CD4-positive, alpha-beta T cell (primary cell): ENCODE data around the gene BAZ1B. TPM values are rescaled to one million over a fixed set of nuclear protein-coding genes. Genes with fewer than 3 reads are reported as not detected.

ENCODE experiments used
- ATAC-seq: fragments of 200-7000 bp; cut with Tn5 transposase; one replicate; pipeline ENCODE4 v1.10.0; 2022; ENCODE audit warnings: mild to moderate bottlenecking; ENCODE audit not compliant: poor library complexity
- CTCF ChIA-PET: fragments of 350-600 bp; sonication (Branson Sonifier 250); formaldehyde crosslinking; loops from one replicate; lab custom pipeline; 2021; ENCODE audit warnings: antibody characterized with exemption, inconsistent platforms; lab: Charles Lee
- POLR2A ChIA-PET: fragments of 350-600 bp; sonication (Branson Sonifier 250); formaldehyde crosslinking; loops from one replicate; lab custom pipeline; 2021; ENCODE audit warnings: antibody characterized with exemption, inconsistent platforms; lab: Charles Lee
- DNase-seq, 14 experiments: peaks; one replicate each; pipeline ENCODE4 v3.0.0-alpha.2; 2013 to 2020; ENCODE audit warnings: mixed read lengths in 2 of 14
- H3K27ac ChIP-seq, 2 donors: one replicate each; pipeline versions ENCODE4 v1.5.1 to v1.7.0; 2013; ENCODE audit warnings: low read length in 2 of 2, low read depth in 1 of 2, mild to moderate bottlenecking in 1 of 2
- H3K27me3 ChIP-seq, 2 experiments: 1 replicate in 1 of 2; 2 replicates in 1 of 2; pipeline versions ENCODE4 v1.6.1 to v1.7.0; 2013; ENCODE audit warnings: low read length in 2 of 2, control low read depth in 1 of 2, mild to moderate bottlenecking in 1 of 2, moderate library complexity in 1 of 2; ENCODE audit not compliant: insufficient read depth in 2 of 2, control insufficient read depth in 1 of 2
- H3K36me3 ChIP-seq: one replicate; pipeline ENCODE4 v1.6.1; 2013; ENCODE audit warnings: low read length, control low read depth; ENCODE audit not compliant: insufficient read depth
- H3K4me1 ChIP-seq: one replicate; pipeline ENCODE4 v1.6.1; 2013; ENCODE audit warnings: low read length, control low read depth; ENCODE audit not compliant: insufficient read depth
- H3K4me3 ChIP-seq: one replicate; pipeline ENCODE4 v1.5.1; 2013; ENCODE audit warnings: mild to moderate bottlenecking, low read length, moderate library complexity
- H3K9me3 ChIP-seq, 2 experiments: 1 replicate in 1 of 2; 2 replicates in 1 of 2; pipeline versions ENCODE4 v1.6.1 to v1.7.0; 2013; ENCODE audit warnings: low read length in 2 of 2, mild to moderate bottlenecking in 2 of 2, control low read depth in 1 of 2, moderate library complexity in 1 of 2; ENCODE audit not compliant: control insufficient read depth in 1 of 2, insufficient read depth in 1 of 2
- H3K27ac Mint-ChIP-seq: one replicate; pipeline ENCODE4 v1.8.0; 2020; ENCODE audit warnings: mixed read lengths
- H3K27me3 Mint-ChIP-seq: one replicate; pipeline ENCODE4 v1.8.0; 2021; ENCODE audit warnings: mixed read lengths
- H3K36me3 Mint-ChIP-seq: one replicate; pipeline ENCODE4 v1.8.0; 2021; ENCODE audit warnings: low read depth, mixed read lengths
- H3K4me1 Mint-ChIP-seq: one replicate; pipeline ENCODE4 v1.8.0; 2021; ENCODE audit warnings: low read depth, mixed read lengths
- H3K4me3 Mint-ChIP-seq: one replicate; pipeline ENCODE4 v1.8.0; 2020; ENCODE audit warnings: mild to moderate bottlenecking, mixed read lengths
- H3K9me3 Mint-ChIP-seq: one replicate; pipeline ENCODE4 v1.8.0; 2020; ENCODE audit warnings: mixed read lengths
- intact Hi-C, 2 experiments: fragments of 100-400 bp; cut with DNase I in 1 of 2; cut with micrococcal nuclease in 1 of 2; formaldehyde crosslinking; loops; one replicate each; pipeline versions ENCODE4 v1.15.1 to v1.9.0; 2023 to 2025; cut with DNase I, micrococcal nuclease
- total RNA-seq, 174 experiments: library from RNA in 2 of 174; stranded (reverse) in 2 of 174; gene quantifications; one replicate each; pipeline ENCODE4 v1.2.3 and lab custom pipeline; 2021 to 2026
- TF ChIP-seq, protein P1 (sequence below): fragments of 200-600 bp; IDR thresholded peaks from one replicate; pipeline ENCODE4 v1.8.0; 2022; ENCODE audit warnings: antibody characterized with exemption, mild to moderate bottlenecking

The BAZ1B gene
- total RNA-seq, 2 experiments from 2014 or later: 32.8 to 35.5 TPM

DNA sequence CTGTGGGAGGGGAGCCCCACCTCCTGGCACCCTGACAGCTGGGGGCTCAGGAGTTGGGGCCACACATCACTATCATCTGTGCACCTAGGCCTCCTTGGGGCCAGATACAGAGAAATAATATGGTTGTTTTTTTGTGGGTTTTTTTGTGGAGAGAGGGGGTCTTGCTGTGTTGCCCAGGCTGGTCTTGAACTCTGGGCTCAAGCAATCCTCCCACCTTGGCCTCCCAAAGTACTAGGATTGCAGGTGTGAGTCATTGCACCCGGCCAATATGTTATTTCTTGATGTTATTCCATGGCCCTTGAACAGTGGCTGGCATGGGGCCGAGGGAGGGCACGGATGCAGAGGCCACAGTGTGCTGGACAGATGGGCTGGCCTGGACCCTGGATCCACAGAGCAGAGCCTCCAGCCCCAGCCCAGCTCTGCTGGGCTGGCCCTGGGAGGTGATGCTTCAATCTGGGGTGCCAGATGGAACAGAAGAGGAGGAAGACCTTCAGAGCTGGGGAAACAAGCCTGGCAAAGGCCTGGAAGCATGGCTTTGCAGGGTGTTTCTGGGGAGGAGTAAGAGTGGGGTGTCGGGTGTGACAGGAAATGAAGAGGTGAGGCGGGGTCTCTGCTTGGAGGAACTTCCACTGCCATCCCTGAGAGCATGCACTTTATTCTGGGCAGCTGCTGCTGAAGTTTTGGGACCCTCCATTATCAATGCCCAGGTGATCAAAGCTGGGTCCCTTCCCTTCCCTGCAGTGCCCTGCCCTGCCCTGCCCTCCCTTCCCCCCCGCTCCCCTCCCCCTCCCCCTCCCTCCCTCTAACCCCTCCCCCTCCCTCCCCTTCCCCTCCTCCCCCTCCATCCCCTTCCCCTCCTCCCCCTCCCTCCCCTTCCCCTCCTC is 92.2 kb downstream of the BAZ1B start:
- Mint-ChIP-seq H3K9me3 (no peaks in the 10 kb centered on the region), H3K36me3 (no peaks in the 10 kb centered on the region), H3K4me1 (no peaks in the 10 kb centered on the region), H3K27me3 (peaks cover 11% of the 10 kb centered on the region), H3K27ac (no peak overlapping the region), H3K4me3 (peak overlapping the region; percentile 11)
- H3K27ac ChIP-seq: no peak overlapping the region
- DNase-seq: no peak
- no peaks in the 10 kb centered on the region for H3K36me3 ChIP-seq
- CTCF ChIA-PET: no interaction called here
- H3K27me3 ChIP-seq: no peaks in the 10 kb centered on the region
- TF ChIP-seq, protein P1, sequence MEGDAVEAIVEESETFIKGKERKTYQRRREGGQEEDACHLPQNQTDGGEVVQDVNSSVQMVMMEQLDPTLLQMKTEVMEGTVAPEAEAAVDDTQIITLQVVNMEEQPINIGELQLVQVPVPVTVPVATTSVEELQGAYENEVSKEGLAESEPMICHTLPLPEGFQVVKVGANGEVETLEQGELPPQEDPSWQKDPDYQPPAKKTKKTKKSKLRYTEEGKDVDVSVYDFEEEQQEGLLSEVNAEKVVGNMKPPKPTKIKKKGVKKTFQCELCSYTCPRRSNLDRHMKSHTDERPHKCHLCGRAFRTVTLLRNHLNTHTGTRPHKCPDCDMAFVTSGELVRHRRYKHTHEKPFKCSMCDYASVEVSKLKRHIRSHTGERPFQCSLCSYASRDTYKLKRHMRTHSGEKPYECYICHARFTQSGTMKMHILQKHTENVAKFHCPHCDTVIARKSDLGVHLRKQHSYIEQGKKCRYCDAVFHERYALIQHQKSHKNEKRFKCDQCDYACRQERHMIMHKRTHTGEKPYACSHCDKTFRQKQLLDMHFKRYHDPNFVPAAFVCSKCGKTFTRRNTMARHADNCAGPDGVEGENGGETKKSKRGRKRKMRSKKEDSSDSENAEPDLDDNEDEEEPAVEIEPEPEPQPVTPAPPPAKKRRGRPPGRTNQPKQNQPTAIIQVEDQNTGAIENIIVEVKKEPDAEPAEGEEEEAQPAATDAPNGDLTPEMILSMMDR: no peak
- no peak overlapping the region for H3K4me3 ChIP-seq
- peaks cover 0 to 22% of the 10 kb centered on the region in 2 experiments for H3K9me3 ChIP-seq
- peaks cover 16% of the 10 kb centered on the region for H3K4me1 ChIP-seq
- intact Hi-C loops: no loop called here
- POLR2A ChIA-PET: no interaction called here
- ATAC-seq: no peak

DNA sequence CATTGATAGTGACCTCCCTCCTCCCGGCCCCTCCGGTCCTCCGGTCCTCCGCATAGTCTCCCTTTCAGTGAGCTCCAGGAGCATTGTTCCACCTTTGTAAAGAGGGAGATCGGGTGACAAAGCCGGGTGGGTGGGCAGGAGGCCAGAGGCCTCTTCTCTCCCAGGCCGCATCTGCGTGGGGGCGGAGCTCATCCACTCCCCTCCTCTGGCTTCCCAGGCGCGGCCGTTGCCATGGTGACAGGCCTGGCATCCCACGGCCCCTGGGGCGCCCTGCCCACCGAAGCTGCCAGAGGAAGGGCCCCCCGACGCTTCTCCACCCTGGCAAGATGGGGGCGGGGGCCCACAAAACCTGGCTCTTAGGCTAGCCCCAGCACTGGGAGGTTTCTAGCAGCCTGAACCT is 92.9 kb downstream of the BAZ1B start:
- H3K36me3 ChIP-seq: no peaks in the 10 kb centered on the region
- Mint-ChIP-seq H3K4me1 (no peaks in the 10 kb centered on the region), H3K4me3 (no peak overlapping the region), H3K27me3 (peaks cover 11% of the 10 kb centered on the region), H3K27ac (no peak overlapping the region), H3K9me3 (no peaks in the 10 kb centered on the region), H3K36me3 (no peaks in the 10 kb centered on the region)
- TF ChIP-seq, protein P1: no peak
- ATAC-seq (no peak), DNase-seq (no peak)
- peaks cover 13% of the 10 kb centered on the region for H3K4me1 ChIP-seq
- H3K9me3 ChIP-seq: peaks cover 0 to 18% of the 10 kb centered on the region in 2 experiments
- intact Hi-C loops: no loop called here
- ChIA-PET POLR2A (no interaction called here), CTCF (no interaction called here)
- H3K27me3 ChIP-seq: no peaks in the 10 kb centered on the region
- no peak overlapping the region for H3K4me3 ChIP-seq
- no peak overlapping the region for H3K27ac ChIP-seq

DNA sequence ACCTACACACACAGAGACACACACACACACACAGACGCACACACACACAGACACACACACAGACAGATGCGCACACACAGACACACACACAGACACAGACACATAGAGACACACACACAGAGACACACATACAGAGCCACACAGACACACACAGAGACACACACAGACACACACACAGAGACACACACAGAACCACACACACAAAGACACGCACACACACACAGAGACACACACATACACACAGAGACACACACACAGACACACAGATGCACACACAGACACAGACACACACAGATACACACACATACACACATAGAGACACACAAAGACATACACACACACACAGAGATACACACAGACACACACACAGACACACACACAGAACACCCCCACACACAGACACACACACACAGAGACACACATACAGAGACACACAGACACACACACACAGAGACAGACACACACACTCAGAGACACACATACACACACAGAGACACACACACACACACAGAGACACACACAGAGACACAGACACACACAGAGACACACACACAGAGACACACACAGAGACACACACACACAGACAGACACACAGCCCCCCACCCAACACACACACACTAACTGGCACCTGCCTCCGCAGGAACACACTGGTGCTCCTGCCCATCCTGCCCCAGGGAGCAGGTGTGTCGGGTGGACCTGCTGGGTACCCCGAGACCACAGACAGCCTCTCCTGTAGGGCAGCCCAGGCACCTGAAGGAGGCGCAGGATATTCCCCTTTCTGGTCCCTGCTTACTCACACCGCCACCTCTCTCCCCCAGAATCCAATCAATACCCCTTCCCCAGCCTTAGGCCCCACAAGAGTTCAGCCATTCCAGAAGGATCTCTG is 93.9 kb downstream of the BAZ1B start:
- DNase-seq (no peak), ATAC-seq (no peak)
- TF ChIP-seq, protein P1: no peak
- CTCF ChIA-PET: no interaction called here
- intact Hi-C loops: no loop called here
- no peaks in the 10 kb centered on the region for H3K36me3 ChIP-seq
- Mint-ChIP-seq H3K4me3 (no peak overlapping the region), H3K9me3 (no peaks in the 10 kb centered on the region), H3K27ac (no peak overlapping the region), H3K36me3 (no peaks in the 10 kb centered on the region), H3K27me3 (peaks cover 11% of the 10 kb centered on the region), H3K4me1 (no peaks in the 10 kb centered on the region)
- peaks cover 7% of the 10 kb centered on the region for H3K4me1 ChIP-seq
- POLR2A ChIA-PET: no interaction called here
- H3K27ac ChIP-seq: no peak overlapping the region
- peaks cover 0 to 3% of the 10 kb centered on the region in 2 experiments for H3K27me3 ChIP-seq
- no peak overlapping the region for H3K4me3 ChIP-seq
- peaks cover 0 to 14% of the 10 kb centered on the region in 2 experiments for H3K9me3 ChIP-seq
